ENCODE measurements around the gene NR3C1. TPM values are rescaled to one million over a fixed set of nuclear protein-coding genes. Genes with fewer than 3 reads are reported as not detected.

Gene NR3C1
- total and polyA plus RNA-seq, 2 of the 4 experiments (the other 2 are of a cell fraction): 13.7 to 77.4 TPM

- TF ChIP-seq CTCF (conservative IDR thresholded peaks at IDR 0.05; ENCODE audit: low read depth, low read length) (no peak), NFE2L2 (IDR thresholded peaks at IDR 0.05; ENCODE audit: low read depth, low read length) (no peak)
Measured at GRCh38 chr5:143402553-143403333, 743 bp downstream of the NR3C1 start (continued).
